H9 (cell line): ENCODE measurements around the gene DUSP28. TPM values are rescaled to one million over a fixed set of nuclear protein-coding genes. Genes with fewer than 3 reads are reported as not detected.
A peak's percentile ranks its signal among the peaks of the same experiment; 100 is the strongest.

ENCODE experiments used
- DNase-seq: peaks from one replicate; pipeline ENCODE4 v3.0.0-alpha.2; 2017
- H2AFZ ChIP-seq: one replicate; pipeline ENCODE4 v1.6.1; 2013; ENCODE audit warnings: mild to moderate bottlenecking, low read length, control low read depth, moderate library complexity
- H2AK5ac ChIP-seq: 2 replicates; pipeline ENCODE4 v1.6.1; 2013; ENCODE audit warnings: low read length, control low read depth, mixed read lengths; ENCODE audit not compliant: insufficient read length
- H2BK120ac ChIP-seq: one replicate; pipeline ENCODE4 v1.6.1; 2013; ENCODE audit warnings: low read depth, mild to moderate bottlenecking, low read length, control low read depth, inconsistent platforms; ENCODE audit not compliant: poor library complexity, severe bottlenecking
- H2BK12ac ChIP-seq: 2 replicates; pipeline ENCODE4 v1.6.1; 2013; ENCODE audit warnings: low read length, control low read depth, mixed read lengths, low read depth; ENCODE audit not compliant: insufficient read length
- H2BK15ac ChIP-seq: 2 replicates; pipeline ENCODE4 v1.6.1; 2013; ENCODE audit warnings: low read depth, low read length, control low read depth
- H2BK20ac ChIP-seq: one replicate; pipeline ENCODE4 v1.6.1; 2013; ENCODE audit warnings: low read depth, mild to moderate bottlenecking, low read length, control low read depth, inconsistent platforms; ENCODE audit not compliant: poor library complexity, severe bottlenecking
- H2BK5ac ChIP-seq: 2 replicates; pipeline ENCODE4 v1.6.1; 2013; ENCODE audit warnings: low read length, control low read depth, mixed read lengths; ENCODE audit not compliant: insufficient read length
- H3K14ac ChIP-seq: 2 replicates; pipeline ENCODE4 v1.6.1; 2013; ENCODE audit warnings: low read length, control low read depth; ENCODE audit not compliant: insufficient read depth
- H3K18ac ChIP-seq: 2 replicates; pipeline ENCODE4 v1.6.1; 2013; ENCODE audit warnings: low read depth, mild to moderate bottlenecking, mixed read lengths, low read length, control low read depth; ENCODE audit not compliant: insufficient read length
- H3K23ac ChIP-seq: 2 replicates; pipeline ENCODE4 v1.6.1; 2013; ENCODE audit warnings: low read length, control low read depth, mixed read lengths, low read depth; ENCODE audit not compliant: insufficient read length
- H3K23me2 ChIP-seq: 2 replicates; pipeline ENCODE4 v1.6.1; 2013; ENCODE audit warnings: low read depth, mild to moderate bottlenecking, mixed read lengths, low read length, control low read depth; ENCODE audit not compliant: insufficient read length, poor library complexity, severe bottlenecking
- H3K27ac ChIP-seq: 2 replicates; pipeline ENCODE4 v1.5.1; 2013; ENCODE audit warnings: low read length, control low read depth, mixed read lengths, low read depth; ENCODE audit not compliant: insufficient read length
- H3K27me3 ChIP-seq: 2 replicates; pipeline ENCODE4 v1.6.1; 2013; ENCODE audit warnings: low read length, control low read depth, inconsistent platforms; ENCODE audit not compliant: insufficient read depth
- H3K4ac ChIP-seq: 2 replicates; pipeline ENCODE4 v1.6.1; 2013; ENCODE audit warnings: low read depth, mild to moderate bottlenecking, control low read depth, inconsistent platforms, low read length, moderate library complexity
- H3K4me1 ChIP-seq: 2 replicates; pipeline ENCODE4 v1.6.1; 2013; ENCODE audit warnings: low read length, control low read depth, inconsistent platforms; ENCODE audit not compliant: insufficient read depth
- H3K4me2 ChIP-seq: 2 replicates; pipeline ENCODE4 v1.6.1; 2013; ENCODE audit warnings: low read length, control low read depth, mixed read lengths; ENCODE audit not compliant: insufficient read length, insufficient read depth
- H3K56ac ChIP-seq: 2 replicates; pipeline ENCODE4 v1.6.1; 2013; ENCODE audit warnings: low read depth, mild to moderate bottlenecking, mixed read lengths, low read length, control low read depth; ENCODE audit not compliant: insufficient read length
- H3K79me1 ChIP-seq: 2 replicates; pipeline ENCODE4 v1.6.1; 2013; ENCODE audit warnings: low read depth, mild to moderate bottlenecking, moderate library complexity, low read length, control low read depth, inconsistent platforms; ENCODE audit not compliant: insufficient read depth, poor library complexity, severe bottlenecking
- H3K79me2 ChIP-seq: 2 replicates; pipeline ENCODE4 v1.6.1; 2013; ENCODE audit warnings: low read length, control low read depth, inconsistent platforms; ENCODE audit not compliant: insufficient read depth
- H3K9ac ChIP-seq: 2 replicates; pipeline ENCODE4 v1.6.1; 2013; ENCODE audit warnings: low read length, control low read depth, mixed read lengths; ENCODE audit not compliant: insufficient read length; ENCODE audit errors: extremely low read depth
- H3K9me3 ChIP-seq: one replicate; pipeline ENCODE4 v1.6.1; 2013; ENCODE audit warnings: low read depth, low read length, inconsistent platforms; ENCODE audit not compliant: control insufficient read depth
- H3T11ph ChIP-seq: one replicate; pipeline ENCODE4 v1.6.1; 2013; ENCODE audit warnings: mild to moderate bottlenecking, low read length, control low read depth, inconsistent platforms
- H4K20me1 ChIP-seq: one replicate; pipeline ENCODE4 v1.6.1; 2013; ENCODE audit not compliant: control insufficient read depth, insufficient read length, insufficient read depth
- H4K5ac ChIP-seq: 2 replicates; pipeline ENCODE4 v1.6.1; 2013; ENCODE audit warnings: low read depth, mild to moderate bottlenecking, mixed read lengths, low read length, control low read depth; ENCODE audit not compliant: insufficient read length
- H4K8ac ChIP-seq: replicated peaks from 2 replicates; pipeline ENCODE4 v1.6.1; 2013; ENCODE audit warnings: low read length, control low read depth, mixed read lengths, low read depth; ENCODE audit not compliant: insufficient read length
- H4K91ac ChIP-seq: 2 replicates; pipeline ENCODE4 v1.6.1; 2013; ENCODE audit warnings: low read depth, mild to moderate bottlenecking, moderate library complexity, mixed read lengths, low read length, control low read depth; ENCODE audit not compliant: insufficient read length
- H3K27ac Mint-ChIP-seq, 3 experiments: 2 replicates in 2 of 3; 3 replicates in 1 of 3; pipeline ENCODE4 v1.8.0; 2020 to 2021; ENCODE audit warnings: mixed read lengths in 3 of 3, mild to moderate bottlenecking in 1 of 3, moderate library complexity in 1 of 3
- H3K27me3 Mint-ChIP-seq: 2 replicates; pipeline ENCODE4 v1.8.0; 2021; ENCODE audit warnings: low read depth, mild to moderate bottlenecking, moderate library complexity, mixed read lengths
- H3K36me3 Mint-ChIP-seq, 3 experiments: 2 replicates in 2 of 3; 3 replicates in 1 of 3; pipeline ENCODE4 v1.8.0; 2020 to 2021; ENCODE audit warnings: low read depth in 3 of 3, mixed read lengths in 3 of 3; ENCODE audit not compliant: insufficient read depth in 1 of 3
- H3K4me1 Mint-ChIP-seq, 2 experiments: 2 replicates each; pipeline ENCODE4 v1.8.0; 2020; ENCODE audit warnings: mixed read lengths in 2 of 2
- H3K4me3 Mint-ChIP-seq, 2 experiments: 2 replicates in 1 of 2; 3 replicates in 1 of 2; pipeline ENCODE4 v1.8.0; 2020 to 2021; ENCODE audit warnings: mild to moderate bottlenecking in 2 of 2, mixed read lengths in 2 of 2, moderate library complexity in 1 of 2
- H3K9me3 Mint-ChIP-seq, 2 experiments: 2 replicates in 1 of 2; 3 replicates in 1 of 2; pipeline ENCODE4 v1.8.0; 2020; ENCODE audit warnings: mild to moderate bottlenecking in 2 of 2, mixed read lengths in 2 of 2, moderate library complexity in 1 of 2
- CTCF ChIP-seq: fragments of 200-600 bp; sonication (generic); conservative IDR thresholded peaks from 3 replicates; pipeline ENCODE4 v1.8.0; 2021; ENCODE audit warnings: antibody characterized with exemption, mild to moderate bottlenecking
- WGBS: extraction: QIAGEN DNeasy Blood & Tissue Kit; methylation state at CpG from one replicate; pipeline ENCODE4 v1.1.7; 2013; ENCODE audit warnings: missing lambda C conversion rate, low lambda C conversion rate, mixed read lengths; ENCODE audit not compliant: insufficient read length; ENCODE audit errors: extremely low coverage; 5-methylcytosine and 5-hydroxymethylcytosine counted together
- total RNA-seq: library from RNA; stranded (reverse); gene quantifications from 2 replicates; pipeline ENCODE4 v1.2.1, GENCODE V29; 2021

Gene DUSP28
- total RNA-seq, 1 experiment from 2014 or later, result 1.6 TPM

GRCh38 chr2:240557101-240557751 lies 2.9 kb upstream of the DUSP28 start:
- Mint-ChIP-seq H3K27me3 (peaks cover 21% of the 10 kb centered on the region), H3K27ac (no peak overlapping the region), H3K4me3 (no peak overlapping the region; a peak in 2 of 5 replicates), H3K4me1 (peaks cover 20 to 23% of the 10 kb centered on the region in 2 experiments), H3K36me3 (peaks cover 2 to 4% (median 4%) of the 10 kb centered on the region in 3 experiments; a peak in 6 of 7 replicates), H3K9me3 (no peaks in the 10 kb centered on the region; a peak in 1 of 5 replicates)
- DNase-seq, result peak; percentile 44
- Histone ChIP-seq H3K14ac (no peak overlapping the region), H3K27ac (no peak overlapping the region), H3K27me3 (peaks cover 5% of the 10 kb centered on the region; the same call in 1 of the 2 replicates), H2BK5ac (no peak overlapping the region), H3K79me2 (no peaks in the 10 kb centered on the region), H3K4ac (no peak overlapping the region), H2BK120ac (no peak overlapping the region), H4K91ac (no peak overlapping the region), H3K23ac (no peak overlapping the region), H3K18ac (no peak overlapping the region), H2BK15ac (no peak overlapping the region), H4K20me1 (no peaks in the 10 kb centered on the region), H4K5ac (no peak overlapping the region), H3K79me1 (no peaks in the 10 kb centered on the region), H3K23me2 (peaks cover 3% of the 10 kb centered on the region), H3T11ph (no peak overlapping the region), H3K9me3 (no peaks in the 10 kb centered on the region), H2BK12ac (no peak overlapping the region), H2AFZ (no peak overlapping the region), H2AK5ac (no peak overlapping the region), H4K8ac (no peak overlapping the region), H3K56ac (no peak overlapping the region), H3K4me1 (no peaks in the 10 kb centered on the region), H3K9ac (no peak overlapping the region), H2BK20ac (no peak overlapping the region), H3K4me2 (no peak overlapping the region)
- WGBS, result no CpG with 5 or more reads among the region's 51 CpGs
- no peak; the same call in 2 of the 3 replicates for TF ChIP-seq CTCF
